Peyer's patch (tissue), 4 donors: Measurements from ENCODE around the gene GGTA1. TPM values are rescaled to one million over a fixed set of nuclear protein-coding genes. Genes with fewer than 3 reads are reported as not detected.
"Not testable (repeated sequence)": the region's sequence is repeated elsewhere in the genome, so short reads cannot be mapped to it uniquely, and the experiment has no call there.

Experiments used
- DNase-seq, 3 donors: peaks; one replicate each; pipeline ENCODE4 v3.0.0-alpha.2; 2017 to 2019
- H3K27ac ChIP-seq, 4 donors: fragments of 200-600 bp; sonication (generic); one replicate each; pipeline ENCODE4 v1.5.1; 2016 to 2019
- H3K27me3 ChIP-seq, 2 donors: fragments of 200-600 bp; sonication (generic); one replicate each; pipeline ENCODE4 v1.5.1; 2019
- H3K36me3 ChIP-seq, 3 donors: fragments of 200-600 bp; sonication (generic); one replicate each; pipeline ENCODE4 v1.5.1; 2016 to 2019
- H3K4me1 ChIP-seq, 4 donors: fragments of 200-600 bp; sonication (generic); one replicate each; pipeline ENCODE4 v1.5.1; 2016 to 2019
- H3K4me3 ChIP-seq, 4 donors: fragments of 200-600 bp; sonication (generic); 1 replicate in 3 of 4; 2 replicates in 1 of 4; pipeline ENCODE4 v1.5.1; 2016 to 2019; ENCODE audit warnings: mild to moderate bottlenecking in 1 of 4
- H3K9me3 ChIP-seq, 4 donors: fragments of 200-600 bp; sonication (generic); one replicate each; pipeline ENCODE4 v1.5.1; 2016 to 2019; ENCODE audit warnings: mild to moderate bottlenecking in 1 of 4
- CTCF ChIP-seq, 6 experiments: fragments of 450-650 bp in 4 of 6; fragments of 200-600 bp in 2 of 6; sonication (generic) in 1 of 6; IDR thresholded peaks; one replicate each; pipeline ENCODE4 v1.5.1; 2017 to 2019; ENCODE audit warnings: antibody characterized with exemption in 6 of 6, mild to moderate bottlenecking in 3 of 6, moderate library complexity in 1 of 6
- POLR2A ChIP-seq, 2 donors: fragments of 450-650 bp; IDR thresholded peaks; one replicate each; pipeline ENCODE4 v1.5.1; 2017; ENCODE audit warnings: antibody characterized with exemption in 2 of 2, mild to moderate bottlenecking in 2 of 2, moderate library complexity in 2 of 2
- total RNA-seq, 4 donors: library from RNA; depleted of rRNA; stranded (reverse); fragments of >200 nt; gene quantifications; one replicate each; pipeline ENCODE4 v1.1.0, GENCODE V29; 2016

The GGTA1 gene
- total RNA-seq, 4 donors from 2014 or later: 0.88 to 12.4 (median 2.6) TPM

DNA sequence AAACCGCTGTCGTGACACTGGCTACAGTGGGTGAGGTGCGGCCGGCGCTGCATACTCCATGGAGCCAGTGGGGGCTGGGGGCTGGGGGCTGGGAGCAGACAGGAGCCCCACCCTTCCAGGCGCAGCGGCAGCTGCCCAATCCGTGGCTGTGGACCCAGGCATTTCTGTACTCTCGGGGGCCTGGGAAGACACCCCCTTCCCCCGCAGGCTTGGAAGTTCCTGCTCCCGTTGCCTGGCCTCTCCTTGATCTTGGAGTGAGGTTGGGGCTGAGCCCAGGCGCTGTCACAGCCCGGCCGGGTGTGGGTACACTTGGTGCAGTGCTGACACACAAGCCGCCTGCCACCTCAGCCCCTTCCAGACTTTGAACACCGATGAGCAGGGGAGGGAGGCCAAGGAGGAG lies 27.7 kb upstream of the GGTA1 start:
- H3K27ac ChIP-seq: no peak overlapping the region
- no peak for TF ChIP-seq POLR2A (IDR thresholded peaks at IDR 0.05)
- TF ChIP-seq CTCF (IDR thresholded peaks at IDR 0.05): no peak
- no peak overlapping the region for H3K4me3 ChIP-seq
- DNase-seq: no peak
- H3K36me3 ChIP-seq: no peaks in the 10 kb centered on the region
- no peaks in the 10 kb centered on the region for H3K27me3 ChIP-seq
- H3K9me3 ChIP-seq: no peaks in the 10 kb centered on the region
- no peaks in the 10 kb centered on the region for H3K4me1 ChIP-seq

DNA sequence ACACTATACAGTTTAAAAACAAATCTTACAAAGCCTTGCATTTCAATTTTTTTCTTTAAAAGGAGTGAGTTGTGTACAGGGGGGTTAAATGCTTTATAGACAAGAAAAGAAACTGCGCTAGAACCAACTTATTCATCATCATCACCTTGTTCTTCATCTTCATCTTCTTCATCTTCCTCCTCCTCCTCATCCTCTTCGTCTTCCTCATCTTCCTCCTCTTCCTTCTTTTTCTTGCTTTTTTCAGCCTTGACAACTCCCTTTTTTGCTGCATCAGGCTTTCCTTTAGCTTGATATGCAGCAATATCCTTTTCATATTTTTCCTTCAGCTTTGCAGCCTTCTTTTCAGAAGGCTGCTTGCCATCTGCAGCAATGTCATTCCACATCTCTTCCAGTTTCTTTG lies 20.0 kb upstream of the GGTA1 start:
- H3K9me3 ChIP-seq, H3K4me3 ChIP-seq, H3K4me1 ChIP-seq, H3K36me3 ChIP-seq, H3K27me3 ChIP-seq, H3K27ac ChIP-seq, DNase-seq: not testable (repeated sequence)

GRCh38 chr9:121518634-121519033 lies 19.0 kb upstream of the GGTA1 start:
- no peak for DNase-seq
- H3K4me1 ChIP-seq: no peaks in the 10 kb centered on the region
- H3K36me3 ChIP-seq: no peaks in the 10 kb centered on the region
- no peak for TF ChIP-seq POLR2A (IDR thresholded peaks at IDR 0.05)
- TF ChIP-seq CTCF (IDR thresholded peaks at IDR 0.05): no peak
- no peak overlapping the region for H3K27ac ChIP-seq
- no peaks in the 10 kb centered on the region for H3K9me3 ChIP-seq
- no peak overlapping the region for H3K4me3 ChIP-seq
- no peaks in the 10 kb centered on the region for H3K27me3 ChIP-seq

DNA sequence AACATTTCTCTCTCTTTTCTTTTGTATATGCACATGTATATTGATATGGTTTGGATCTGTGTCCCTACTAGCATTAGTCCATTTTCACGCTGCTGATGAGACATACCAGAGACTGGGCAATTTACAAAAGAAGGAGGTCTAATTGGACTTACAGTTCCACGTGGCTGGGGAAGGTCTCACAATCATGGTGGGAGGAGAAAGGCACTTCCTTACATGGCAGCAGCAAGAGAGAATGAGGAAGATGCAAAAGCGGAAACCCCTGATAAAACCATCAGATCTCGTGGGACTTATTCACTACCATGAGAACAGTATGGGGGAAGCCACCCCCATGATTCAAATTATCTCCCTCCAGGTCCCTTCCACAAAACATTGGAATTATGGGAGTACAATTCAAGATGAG lies 13.5 kb upstream of the GGTA1 start:
- not testable (repeated sequence) for H3K9me3 ChIP-seq, H3K36me3 ChIP-seq, H3K4me1 ChIP-seq, H3K27me3 ChIP-seq, H3K27ac ChIP-seq, H3K4me3 ChIP-seq, DNase-seq

GRCh38 chr9:121510766-121511550 lies 11.3 kb upstream of the GGTA1 start:
- Histone ChIP-seq H3K4me3 (no peak overlapping the region), H3K27ac (peak overlapping the region in 1 of 4 donors; percentile 41), H3K4me1 (no peaks in the 10 kb centered on the region), H3K9me3 (no peaks in the 10 kb centered on the region), H3K27me3 (no peaks in the 10 kb centered on the region), H3K36me3 (no peaks in the 10 kb centered on the region)
- no peak for DNase-seq
- TF ChIP-seq POLR2A (IDR thresholded peaks at IDR 0.05) (no peak), CTCF (IDR thresholded peaks at IDR 0.05) (no peak)

DNA sequence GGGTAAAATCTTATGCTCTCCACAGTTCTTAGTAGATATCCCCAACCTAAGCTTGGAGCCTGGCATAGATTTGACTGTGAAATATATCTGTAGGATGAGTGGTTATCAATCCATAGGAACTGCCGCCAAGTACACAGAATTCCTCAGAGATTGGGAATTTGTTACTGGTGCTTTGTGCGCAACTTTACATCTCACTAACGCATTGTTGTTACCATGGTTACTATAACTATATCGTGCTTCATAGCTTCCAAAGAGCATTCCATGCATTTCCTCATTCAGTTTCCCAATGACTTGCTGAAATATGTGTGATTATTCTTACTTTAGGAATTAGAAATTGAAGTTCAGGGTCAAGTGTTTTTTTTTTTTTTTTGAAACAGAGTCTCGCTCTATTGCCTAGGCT lies 9.5 kb upstream of the GGTA1 start:
- DNase-seq: no peak
- no peak overlapping the region for H3K4me3 ChIP-seq
- TF ChIP-seq POLR2A (IDR thresholded peaks at IDR 0.05) (no peak), CTCF (IDR thresholded peaks at IDR 0.05) (no peak)
- no peaks in the 10 kb centered on the region for H3K9me3 ChIP-seq
- no peak overlapping the region for H3K27ac ChIP-seq
- no peaks in the 10 kb centered on the region for H3K4me1 ChIP-seq
- H3K27me3 ChIP-seq: no peaks in the 10 kb centered on the region
- no peaks in the 10 kb centered on the region for H3K36me3 ChIP-seq

DNA sequence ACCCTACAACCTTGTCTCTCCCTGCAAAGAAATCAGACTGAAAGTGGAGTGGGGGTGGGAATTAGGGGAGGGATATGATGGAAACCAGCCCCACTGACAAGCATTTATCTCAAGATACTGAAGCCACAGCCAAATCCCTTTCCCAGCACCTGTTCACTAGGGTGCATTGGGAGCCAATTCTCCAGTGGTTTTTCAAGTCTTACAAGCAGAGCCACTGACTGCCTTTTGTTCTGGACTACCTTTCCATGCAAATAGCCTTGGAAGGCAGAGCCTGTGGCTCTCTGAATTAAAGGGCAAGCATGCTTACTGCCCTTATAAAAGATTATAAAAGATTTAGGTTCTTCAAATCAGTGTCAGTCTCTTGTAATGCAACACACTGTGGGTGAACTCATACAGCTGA lies 8.8 kb upstream of the GGTA1 start:
- H3K27me3 ChIP-seq: no peaks in the 10 kb centered on the region
- H3K4me3 ChIP-seq: no peak overlapping the region
- no peak for DNase-seq
- H3K4me1 ChIP-seq: no peaks in the 10 kb centered on the region
- TF ChIP-seq POLR2A (IDR thresholded peaks at IDR 0.05) (no peak), CTCF (IDR thresholded peaks at IDR 0.05) (no peak)
- no peak overlapping the region for H3K27ac ChIP-seq
- no peaks in the 10 kb centered on the region for H3K36me3 ChIP-seq
- H3K9me3 ChIP-seq: no peaks in the 10 kb centered on the region
